GM13977 (cell line): ENCODE measurements around the gene KCNH1.

Experiments used
- DNase-seq: peaks from one replicate; pipeline ENCODE4 v3.0.0; 2012; ENCODE audit warnings: low spot score
- CTCF ChIP-seq: IDR thresholded peaks from 2 replicates; pipeline ENCODE4 v1.5.1; 2012; ENCODE audit warnings: mild to moderate bottlenecking, control low read depth; ENCODE audit not compliant: insufficient read depth; ENCODE audit errors: extremely low read depth, missing control alignments
- in situ Hi-C: fragments of 300-500 bp; cut with MboI; formaldehyde crosslinking; loops from one replicate; pipeline ENCODE4 v1.12.0; 2022; ENCODE audit warnings: low sequenced_read_pairs, low pct_unique_long_range_greater_than_20kb, mixed read lengths, inconsistent platforms; ENCODE audit not compliant: unreplicated experiment

Gene KCNH1

GRCh38 chr1:210657806-210658205, 476.1 kb downstream of the KCNH1 start:
- in situ Hi-C loops, result no loop called here

GRCh38 chr1:210655511-210655910, 478.4 kb downstream of the KCNH1 start:
- DNase-seq, result no peak
- no peak for TF ChIP-seq CTCF
- in situ Hi-C loops, result no loop called here

More at GRCh38 chr1:210657806-210658205, 476.1 kb downstream of the KCNH1 start:
- TF ChIP-seq CTCF, result no peak
- no peak for DNase-seq

GRCh38 chr1:210654176-210654981, 479.6 kb downstream of the KCNH1 start:
- TF ChIP-seq CTCF, result no peak
- in situ Hi-C loops, result no loop called here
- DNase-seq, result no peak

GRCh38 chr1:210653771-210654170, 480.2 kb downstream of the KCNH1 start:
- DNase-seq, result no peak
- in situ Hi-C loops, result no loop called here
- no peak for TF ChIP-seq CTCF

GRCh38 chr1:210652329-210652954, 481.5 kb downstream of the KCNH1 start:
- in situ Hi-C loops, result no loop called here
- no peak for DNase-seq
- TF ChIP-seq CTCF, result no peak

GRCh38 chr1:210650403-210650802, 483.5 kb downstream of the KCNH1 start:
- no peak for TF ChIP-seq CTCF
- DNase-seq, result no peak
- in situ Hi-C loops, result no loop called here
